B cell (primary cell): ENCODE measurements around the gene ATP13A1. TPM values are rescaled to one million over a fixed set of nuclear protein-coding genes. Genes with fewer than 3 reads are reported as not detected.

ENCODE experiments used
- ATAC-seq: fragments of 200-7000 bp; cut with Tn5 transposase; one replicate; pipeline ENCODE4 v1.10.0; 2021; ENCODE audit warnings: low read depth, mild to moderate bottlenecking, moderate number of reproducible peaks, moderate library complexity
- CTCF ChIA-PET: fragments of 350-600 bp; sonication (Branson Sonifier 250); formaldehyde crosslinking; loops from one replicate; lab custom pipeline; 2021; ENCODE audit warnings: antibody characterized with exemption, inconsistent platforms; lab: Charles Lee
- POLR2A ChIA-PET: fragments of 350-600 bp; sonication (Branson Sonifier 250); formaldehyde crosslinking; loops from one replicate; lab custom pipeline; 2021; ENCODE audit warnings: antibody characterized with exemption; lab: Charles Lee
- DNase-seq: peaks from one replicate; pipeline ENCODE4 v3.0.0; 2013
- H2AFZ ChIP-seq: 2 replicates; pipeline ENCODE4 v1.6.1; 2012; ENCODE audit warnings: mild to moderate bottlenecking, low read depth, low read length; ENCODE audit not compliant: insufficient read depth, poor library complexity, severe bottlenecking
- H3K27ac ChIP-seq, 2 donors: 1 replicate in 1 of 2; 2 replicates in 1 of 2; pipeline ENCODE4 v1.5.1; 2012 to 2013; ENCODE audit warnings: low read length in 2 of 2, mild to moderate bottlenecking in 2 of 2, moderate library complexity in 1 of 2
- H3K27me3 ChIP-seq, 4 experiments: fragments of 200-600 bp in 1 of 4; sonication (generic) in 1 of 4; replicated peaks in 1 of 4; 1 replicate in 2 of 4; 2 replicates in 2 of 4; pipeline versions ENCODE4 v1.6.1 to v1.7.0; 2013 to 2016; ENCODE audit warnings: low read length in 3 of 4, mild to moderate bottlenecking in 2 of 4, mixed read lengths in 1 of 4, moderate library complexity in 1 of 4; ENCODE audit not compliant: insufficient read depth in 4 of 4, control insufficient read depth in 3 of 4; ENCODE audit errors: control extremely low read depth in 1 of 4
- H3K36me3 ChIP-seq, 2 experiments: replicated peaks in 1 of 2; 1 replicate in 1 of 2; 2 replicates in 1 of 2; pipeline versions ENCODE4 v1.6.1 to v1.7.1; 2013; ENCODE audit warnings: low read length in 1 of 2; ENCODE audit not compliant: insufficient read depth in 2 of 2, control insufficient read depth in 1 of 2; ENCODE audit errors: control extremely low read depth in 1 of 2, extremely low read depth in 1 of 2
- H3K4me1 ChIP-seq, 2 donors: fragments of 200-600 bp in 1 of 2; sonication (generic) in 1 of 2; 1 replicate in 1 of 2; 2 replicates in 1 of 2; pipeline versions ENCODE4 v1.5.1 to v1.6.1; 2013 to 2017; ENCODE audit warnings: low read length in 2 of 2; ENCODE audit not compliant: control insufficient read depth in 2 of 2, insufficient read depth in 2 of 2
- H3K4me2 ChIP-seq: replicated peaks from 2 replicates; pipeline ENCODE3; 2012; ENCODE audit warnings: mild to moderate bottlenecking, low read depth, low read length; ENCODE audit not compliant: poor library complexity, severe bottlenecking
- H3K4me3 ChIP-seq, 5 experiments: fragments of 200-600 bp in 1 of 5; sonication (generic) in 1 of 5; 1 replicate in 3 of 5; 2 replicates in 2 of 5; pipeline versions ENCODE4 v1.5.1 to v1.7.0; 2011 to 2016; ENCODE audit warnings: low read length in 4 of 5, mild to moderate bottlenecking in 4 of 5, low read depth in 2 of 5, control low read depth in 1 of 5, moderate library complexity in 1 of 5; ENCODE audit not compliant: insufficient read depth in 1 of 5; ENCODE audit errors: control extremely low read depth in 1 of 5, extremely low read depth in 1 of 5
- H3K79me2 ChIP-seq: fragments of 200-600 bp; sonication (generic); one replicate; pipeline ENCODE4 v1.6.0; 2016; ENCODE audit warnings: low read length; ENCODE audit not compliant: control insufficient read depth, insufficient read depth
- H3K9ac ChIP-seq: fragments of 200-600 bp; sonication (generic); 2 replicates; pipeline ENCODE4 v1.6.1; 2017; ENCODE audit warnings: mild to moderate bottlenecking, low read length, moderate library complexity
- H3K9me3 ChIP-seq, 3 donors: one replicate each; pipeline versions ENCODE4 v1.6.1 to v1.7.1; 2013; ENCODE audit warnings: low read length in 2 of 3; ENCODE audit not compliant: control insufficient read depth in 2 of 3, insufficient read depth in 1 of 3; ENCODE audit errors: control extremely low read depth in 1 of 3
- H4K20me1 ChIP-seq: 2 replicates; pipeline ENCODE4 v1.6.0; 2012; ENCODE audit warnings: mild to moderate bottlenecking, low read length; ENCODE audit not compliant: insufficient read depth, control insufficient read depth, poor library complexity, severe bottlenecking
- H3K27ac Mint-ChIP-seq: one replicate; pipeline ENCODE4 v1.8.0; 2021; ENCODE audit warnings: mixed read lengths
- H3K27me3 Mint-ChIP-seq: one replicate; pipeline ENCODE4 v1.8.0; 2021; ENCODE audit warnings: mixed read lengths
- H3K4me1 Mint-ChIP-seq: one replicate; pipeline ENCODE4 v1.8.0; 2021; ENCODE audit warnings: mixed read lengths
- H3K4me3 Mint-ChIP-seq: one replicate; pipeline ENCODE4 v1.8.0; 2021; ENCODE audit warnings: mixed read lengths
- H3K9me3 Mint-ChIP-seq: one replicate; pipeline ENCODE4 v1.8.0; 2022; ENCODE audit warnings: mixed read lengths; ENCODE audit not compliant: insufficient read depth
- CTCF ChIP-seq: fragments of 200-600 bp; IDR thresholded peaks from one replicate; pipeline ENCODE4 v1.8.0; 2022; ENCODE audit warnings: antibody characterized with exemption, mild to moderate bottlenecking
- EZH2 ChIP-seq: IDR thresholded peaks from 2 replicates; pipeline ENCODE4 v1.6.1; 2012; ENCODE audit warnings: borderline replicate concordance, low read depth, mild to moderate bottlenecking, moderate library complexity, low read length; ENCODE audit not compliant: insufficient read depth, poor library complexity, severe bottlenecking
- WGBS: methylation state at CpG from one replicate; pipeline ENCODE4 v1.1.5; 2013; ENCODE audit warnings: missing lambda C conversion rate; ENCODE audit not compliant: insufficient coverage; 5-methylcytosine and 5-hydroxymethylcytosine counted together
- intact Hi-C: fragments of 100-400 bp; cut with micrococcal nuclease; formaldehyde crosslinking; loops from one replicate; pipeline ENCODE4 v1.10.0; 2022
- polyA plus RNA-seq: library from polyadenylated mRNA; depleted of rRNA; stranded (reverse); fragments of >200 nt; gene quantifications from 2 replicates; pipeline ENCODE4 v1.2.3, GENCODE V29; 2012
- total RNA-seq, 2 donors: library from RNA; stranded (reverse); fragments of 120-200 nt in 1 of 2; gene quantifications; 1 replicate in 1 of 2; 2 replicates in 1 of 2; pipeline versions ENCODE4 v1.2.3 to v1.2.4, GENCODE V29; 2013 to 2022

ATP13A1 gene
- total and polyA plus RNA-seq, 2 donors (not counting 1 experiment from before 2014, with no cell fraction given) = 156 to 277 TPM

- TF ChIP-seq CTCF (no peak), EZH2 (no peak)
- Histone ChIP-seq H3K4me3 (no peak overlapping the region), H3K79me2 (peaks cover 85% of the 10 kb centered on the region), H3K36me3 (peaks cover 24 to 62% of the 10 kb centered on the region in 2 experiments), H3K9me3 (peaks cover 8 to 39% (median 9%) of the 10 kb centered on the region in 3 donors), H3K4me1 (peaks cover 14 to 16% of the 10 kb centered on the region in 2 donors), H2AFZ (no peak overlapping the region), H4K20me1 (peaks cover 31% of the 10 kb centered on the region), H3K27me3 (no peaks in the 10 kb centered on the region), H3K4me2 (no peak overlapping the region), H3K9ac (no peak overlapping the region), H3K27ac (no peak overlapping the region)
- ATAC-seq = no peak
- H3K27me3 Mint-ChIP-seq = no peaks in the 10 kb centered on the region
- peaks cover 36% of the 10 kb centered on the region for H3K4me1 Mint-ChIP-seq
- intact Hi-C loops = no loop called here
- DNase-seq = no peak
- WGBS = 97% methylated on average over 5 of the region's 6 CpGs
- ChIA-PET POLR2A (no interaction called here), CTCF (no interaction called here)
- no peak overlapping the region for H3K4me3 Mint-ChIP-seq
- peaks cover 3% of the 10 kb centered on the region for H3K9me3 Mint-ChIP-seq
- H3K27ac Mint-ChIP-seq = no peak overlapping the region
These were observed 10.8 kb upstream of the ATP13A1 start for GRCh38 chr19:19674315-19674714.

- Histone ChIP-seq H3K27ac (no peak overlapping the region), H3K9ac (no peak overlapping the region), H3K27me3 (no peaks in the 10 kb centered on the region), H2AFZ (no peak overlapping the region), H3K4me1 (peaks cover 16 to 24% of the 10 kb centered on the region in 2 donors), H3K9me3 (peaks cover 0 to 28% (median 4%) of the 10 kb centered on the region in 3 donors), H3K79me2 (peaks cover 87% of the 10 kb centered on the region), H4K20me1 (peaks cover 28% of the 10 kb centered on the region), H3K36me3 (peaks cover 16 to 47% of the 10 kb centered on the region in 2 experiments), H3K4me2 (no peak overlapping the region), H3K4me3 (no peak overlapping the region)
- ATAC-seq = no peak
- no peak for DNase-seq
- Mint-ChIP-seq H3K27me3 (no peaks in the 10 kb centered on the region), H3K9me3 (no peaks in the 10 kb centered on the region), H3K4me3 (no peak overlapping the region), H3K27ac (no peak overlapping the region), H3K4me1 (peaks cover 45% of the 10 kb centered on the region)
- intact Hi-C loops = no loop called here
- ChIA-PET POLR2A (interaction anchor here (0.7 kb wide), 2 partner anchors 35 to 141 kb away, joined by 4 to 5 read pairs; no protein-coding TSS in a partner anchor), CTCF (interaction anchor here (0.7 to 1.2 kb wide), 2 partner anchors 103 to 752 kb away, joined by 3 read pairs; no protein-coding TSS in a partner anchor)
- TF ChIP-seq EZH2 (no peak), CTCF (no peak)
- WGBS = 83% methylated on average over 1 of the region's 3 CpGs
These were observed 9.3 kb upstream of the ATP13A1 start for GRCh38 chr19:19672816-19673215.
